ENCODE data around the gene NCF1. TPM values are rescaled to one million over a fixed set of nuclear protein-coding genes. Genes with fewer than 3 reads are reported as not detected.
"Not testable (repeated sequence)": the region's sequence is repeated elsewhere in the genome, so short reads cannot be mapped to it uniquely, and the experiment has no call there.

NCF1 gene
- polyA plus RNA-seq, 1 of the 3 experiments (the other 2 are of a cell fraction) = not detected

GRCh38 chr7:74726309-74727101, 47.3 kb upstream of the NCF1 start:
- Histone ChIP-seq H3K9me3 (no peaks in the 10 kb centered on the region), H3K4me2 (no peak overlapping the region), H3K36me3 (replicated peaks in 1 of 2; ENCODE audit: control insufficient read depth in 1 of 2, insufficient read depth in 2 of 2, low read length in 1 of 2) (peaks cover 33 to 43% of the 10 kb centered on the region in 2 experiments), H2AFZ (ENCODE audit: low read depth) (no peak overlapping the region), H3K9ac (no peak overlapping the region), H3K27ac (ENCODE audit: low read depth in 2 of 2, low read length in 1 of 2) (no peak overlapping the region), H4K20me1 (ENCODE audit: insufficient read depth) (no peaks in the 10 kb centered on the region), H3K27me3 (ENCODE audit: insufficient read depth) (no peaks in the 10 kb centered on the region), H3F3A (replicated peaks; ENCODE audit: insufficient read depth) (peaks cover 19% of the 10 kb centered on the region), H3K4me3 (ENCODE audit: low read depth in 2 of 2, low read length in 1 of 2) (no peak overlapping the region), H3K4me1 (ENCODE audit: control insufficient read depth in 1 of 2, insufficient read depth in 2 of 2, low read depth in 1 of 2, low read length in 1 of 2) (peaks cover 0 to 5% of the 10 kb centered on the region in 2 experiments; a peak in 1 of 4 replicates), H3K9me2 (no peaks in the 10 kb centered on the region), H3K79me2 (ENCODE audit: insufficient read depth) (peaks cover 27% of the 10 kb centered on the region)
- no peak for DNase-seq
- ChIA-PET POLR2A (no interaction called here), CTCF (no interaction called here)
- TF ChIP-seq TCF12 (IDR thresholded peaks at IDR 0.05) = no peak
- 97% methylated on average over 8 of the region's 8 CpGs for WGBS (ENCODE audit: low lambda C conversion rate)

- WGBS (ENCODE audit: low lambda C conversion rate) = no CpG with 5 or more reads among the region's 10 CpGs
- POLR2A ChIA-PET; H3K9me2 ChIP-seq; H3K4me2 ChIP-seq; H3K4me1 ChIP-seq (ENCODE audit: control insufficient read depth in 1 of 2, insufficient read depth in 2 of 2, low read depth in 1 of 2, low read length in 1 of 2); DNase-seq; H3K9ac ChIP-seq; H3K9me3 ChIP-seq; H3K4me3 ChIP-seq (ENCODE audit: low read depth in 2 of 2, low read length in 1 of 2); H2AFZ ChIP-seq (ENCODE audit: low read depth); H3K27ac ChIP-seq (ENCODE audit: low read depth in 2 of 2, low read length in 1 of 2); H3K27me3 ChIP-seq (ENCODE audit: insufficient read depth); CTCF ChIA-PET; H4K20me1 ChIP-seq (ENCODE audit: insufficient read depth): not testable (repeated sequence)
- H3F3A ChIP-seq (replicated peaks; ENCODE audit: insufficient read depth) = peaks cover 12% of the 10 kb centered on the region
- H3K36me3 ChIP-seq (replicated peaks in 1 of 2; ENCODE audit: control insufficient read depth in 1 of 2, insufficient read depth in 2 of 2, low read length in 1 of 2) = peaks cover 19 to 27% of the 10 kb centered on the region in 2 experiments
- peaks cover 17% of the 10 kb centered on the region for H3K79me2 ChIP-seq (ENCODE audit: insufficient read depth)
Measured at GRCh38 chr7:74728686-74729085, 45.1 kb upstream of the NCF1 start.

- H3K9me2 ChIP-seq; H3K9me3 ChIP-seq; H3K4me3 ChIP-seq (ENCODE audit: low read depth in 2 of 2, low read length in 1 of 2); H3K4me1 ChIP-seq (ENCODE audit: control insufficient read depth in 1 of 2, insufficient read depth in 2 of 2, low read depth in 1 of 2, low read length in 1 of 2); CTCF ChIA-PET; H3K9ac ChIP-seq; POLR2A ChIA-PET; H3F3A ChIP-seq (replicated peaks; ENCODE audit: insufficient read depth); H3K27ac ChIP-seq (ENCODE audit: low read depth in 2 of 2, low read length in 1 of 2); H3K27me3 ChIP-seq (ENCODE audit: insufficient read depth); DNase-seq; H2AFZ ChIP-seq (ENCODE audit: low read depth); H3K4me2 ChIP-seq; H4K20me1 ChIP-seq (ENCODE audit: insufficient read depth); H3K79me2 ChIP-seq (ENCODE audit: insufficient read depth): not testable (repeated sequence)
- H3K36me3 ChIP-seq (replicated peaks in 1 of 2; ENCODE audit: control insufficient read depth in 1 of 2, insufficient read depth in 2 of 2, low read length in 1 of 2) = peaks cover 12 to 18% of the 10 kb centered on the region in 2 experiments
- WGBS (ENCODE audit: low lambda C conversion rate) = no CpG with 5 or more reads among the region's 5 CpGs
Measured at GRCh38 chr7:74730186-74730585, 43.6 kb upstream of the NCF1 start.

- H3K4me2 ChIP-seq; H2AFZ ChIP-seq (ENCODE audit: low read depth); H3K79me2 ChIP-seq (ENCODE audit: insufficient read depth); H3F3A ChIP-seq (replicated peaks; ENCODE audit: insufficient read depth); H3K9me3 ChIP-seq; H4K20me1 ChIP-seq (ENCODE audit: insufficient read depth); H3K4me1 ChIP-seq (ENCODE audit: control insufficient read depth in 1 of 2, insufficient read depth in 2 of 2, low read depth in 1 of 2, low read length in 1 of 2); H3K36me3 ChIP-seq (replicated peaks in 1 of 2; ENCODE audit: control insufficient read depth in 1 of 2, insufficient read depth in 2 of 2, low read length in 1 of 2); CTCF ChIA-PET; H3K4me3 ChIP-seq (ENCODE audit: low read depth in 2 of 2, low read length in 1 of 2); DNase-seq; H3K9me2 ChIP-seq; H3K9ac ChIP-seq; POLR2A ChIA-PET; H3K27me3 ChIP-seq (ENCODE audit: insufficient read depth); H3K27ac ChIP-seq (ENCODE audit: low read depth in 2 of 2, low read length in 1 of 2): not testable (repeated sequence)
- no CpG with 5 or more reads among the region's 14 CpGs for WGBS (ENCODE audit: low lambda C conversion rate)
Measured at GRCh38 chr7:74739974-74740703, 33.7 kb upstream of the NCF1 start.

- H3K79me2 ChIP-seq (ENCODE audit: insufficient read depth); CTCF ChIA-PET; POLR2A ChIA-PET: not testable (repeated sequence)
Measured at GRCh38 chr7:74743936-74744557, 29.8 kb upstream of the NCF1 start.

GRCh38 chr7:74753921-74754482, 19.8 kb upstream of the NCF1 start:
- H3K9ac ChIP-seq; H3K27ac ChIP-seq (ENCODE audit: low read depth in 2 of 2, low read length in 1 of 2); DNase-seq; H3F3A ChIP-seq (replicated peaks; ENCODE audit: insufficient read depth); H2AFZ ChIP-seq (ENCODE audit: low read depth); H3K9me3 ChIP-seq; H4K20me1 ChIP-seq (ENCODE audit: insufficient read depth); POLR2A ChIA-PET; CTCF ChIA-PET; H3K4me1 ChIP-seq (ENCODE audit: control insufficient read depth in 1 of 2, insufficient read depth in 2 of 2, low read depth in 1 of 2, low read length in 1 of 2); H3K79me2 ChIP-seq (ENCODE audit: insufficient read depth); H3K9me2 ChIP-seq; H3K4me2 ChIP-seq; H3K36me3 ChIP-seq (replicated peaks in 1 of 2; ENCODE audit: control insufficient read depth in 1 of 2, insufficient read depth in 2 of 2, low read length in 1 of 2); H3K4me3 ChIP-seq (ENCODE audit: low read depth in 2 of 2, low read length in 1 of 2); H3K27me3 ChIP-seq (ENCODE audit: insufficient read depth): not testable (repeated sequence)
- no CpG with 5 or more reads among the region's 9 CpGs for WGBS (ENCODE audit: low lambda C conversion rate)

More at GRCh38 chr7:74743936-74744557, 29.8 kb upstream of the NCF1 start:
- WGBS (ENCODE audit: low lambda C conversion rate) = no CpG with 5 or more reads among the region's 9 CpGs
- not testable (repeated sequence) for H3K9me2 ChIP-seq; H2AFZ ChIP-seq (ENCODE audit: low read depth); H3K36me3 ChIP-seq (replicated peaks in 1 of 2; ENCODE audit: control insufficient read depth in 1 of 2, insufficient read depth in 2 of 2, low read length in 1 of 2); H3K4me2 ChIP-seq; H3K4me3 ChIP-seq (ENCODE audit: low read depth in 2 of 2, low read length in 1 of 2); H3K27me3 ChIP-seq (ENCODE audit: insufficient read depth); H3K9me3 ChIP-seq; H4K20me1 ChIP-seq (ENCODE audit: insufficient read depth); H3F3A ChIP-seq (replicated peaks; ENCODE audit: insufficient read depth); H3K9ac ChIP-seq; DNase-seq; H3K4me1 ChIP-seq (ENCODE audit: control insufficient read depth in 1 of 2, insufficient read depth in 2 of 2, low read depth in 1 of 2, low read length in 1 of 2); H3K27ac ChIP-seq (ENCODE audit: low read depth in 2 of 2, low read length in 1 of 2)

Measured in SK-N-SH (cell line).